IMR-90 (cell line): ENCODE data around the gene EMX2. TPM values are rescaled to one million over a fixed set of nuclear protein-coding genes. Genes with fewer than 3 reads are reported as not detected.

Source experiments
- ATAC-seq: fragments of 200-7000 bp; cut with Tn5 transposase; 2 replicates; pipeline ENCODE4 v1.9.1; 2020; ENCODE audit warnings: low read depth, mild to moderate bottlenecking, moderate library complexity
- BruUV-seq: library from RNA; stranded (reverse); fragments of 400-500 nt; replicated peaks from 2 replicates; lab custom pipeline; 2021; lab: Mats Ljungman, UMichigan
- CTCF ChIA-PET: fragments of 300-600 bp; formaldehyde crosslinking; extraction: SDS; loops from one replicate; lab custom pipeline; 2021; ENCODE audit warnings: antibody characterized with exemption; lab: Yijun Ruan, JAX
- POLR2A ChIA-PET: fragments of 300-600 bp; sonication (Branson Sonifier 250); formaldehyde crosslinking; loops from one replicate; lab custom pipeline; 2022; ENCODE audit warnings: antibody characterized with exemption; ENCODE audit not compliant: unreplicated experiment; lab: Charles Lee
- DNase-seq: peaks from one replicate; pipeline ENCODE4 v3.0.0; 2013
- H2AFZ ChIP-seq: replicated peaks from 2 replicates; pipeline ENCODE3; 2013; ENCODE audit warnings: low read length, mild to moderate bottlenecking; ENCODE audit not compliant: poor library complexity
- H2AK5ac ChIP-seq: 2 replicates; pipeline ENCODE4 v1.6.1; 2013; ENCODE audit warnings: low read depth, low read length, inconsistent platforms
- H2AK9ac ChIP-seq: replicated peaks from 2 replicates; pipeline ENCODE3; 2013; ENCODE audit warnings: mild to moderate bottlenecking, low read depth, low read length, moderate library complexity; ENCODE audit not compliant: poor library complexity
- H2BK120ac ChIP-seq: 2 replicates; pipeline ENCODE4 v1.6.1; 2013; ENCODE audit warnings: low read depth, low read length, inconsistent platforms
- H2BK15ac ChIP-seq: 3 replicates; pipeline ENCODE4 v1.6.1; 2013; ENCODE audit warnings: low read depth, low read length, inconsistent platforms
- H2BK20ac ChIP-seq: 2 replicates; pipeline ENCODE4 v1.6.1; 2013; ENCODE audit warnings: low read depth, mild to moderate bottlenecking, inconsistent platforms, low read length, moderate library complexity
- H2BK5ac ChIP-seq: 2 replicates; pipeline ENCODE4 v1.6.1; 2013; ENCODE audit warnings: mild to moderate bottlenecking, low read depth, low read length, inconsistent platforms; ENCODE audit not compliant: poor library complexity, severe bottlenecking
- H3K14ac ChIP-seq: replicated peaks from 2 replicates; pipeline ENCODE4 v1.6.1; 2013; ENCODE audit warnings: low read depth, low read length, inconsistent platforms
- H3K18ac ChIP-seq: 2 replicates; pipeline ENCODE4 v1.6.1; 2013; ENCODE audit warnings: low read depth, low read length, control low read depth
- H3K23ac ChIP-seq: 2 replicates; pipeline ENCODE4 v1.6.1; 2013; ENCODE audit warnings: low read depth, low read length, inconsistent platforms
- H3K27ac ChIP-seq: 2 replicates; pipeline ENCODE4 v1.5.1; 2013; ENCODE audit warnings: mild to moderate bottlenecking, control low read depth, low read length; ENCODE audit not compliant: insufficient read depth
- H3K27me3 ChIP-seq: 2 replicates; pipeline ENCODE4 v1.6.1; 2013; ENCODE audit warnings: low read length; ENCODE audit not compliant: control insufficient read depth, insufficient read depth
- H3K36me3 ChIP-seq: 2 replicates; pipeline ENCODE4 v1.6.1; 2013; ENCODE audit warnings: low read length, mixed read lengths; ENCODE audit not compliant: control insufficient read depth, insufficient read depth
- H3K4ac ChIP-seq: 2 replicates; pipeline ENCODE4 v1.6.1; 2013; ENCODE audit warnings: low read depth, low read length, inconsistent platforms
- H3K4me1 ChIP-seq: 2 replicates; pipeline ENCODE4 v1.6.1; 2013; ENCODE audit warnings: low read length, mixed read lengths; ENCODE audit not compliant: control insufficient read depth, insufficient read depth
- H3K4me2 ChIP-seq: 2 replicates; pipeline ENCODE4 v1.6.1; 2013; ENCODE audit warnings: low read depth, mild to moderate bottlenecking, control low read depth, low read length, moderate library complexity
- H3K4me3 ChIP-seq: 2 replicates; pipeline ENCODE4 v1.5.1; 2013; ENCODE audit warnings: low read depth, mild to moderate bottlenecking, control low read depth, low read length, moderate library complexity; ENCODE audit not compliant: insufficient read depth
- H3K56ac ChIP-seq: 2 replicates; pipeline ENCODE4 v1.6.1; 2013; ENCODE audit warnings: low read length, inconsistent platforms; ENCODE audit not compliant: insufficient read depth; ENCODE audit errors: extremely low read depth
- H3K79me1 ChIP-seq, 2 experiments: 2 replicates each; pipeline ENCODE4 v1.6.1; 2013; ENCODE audit warnings: low read length in 2 of 2, inconsistent platforms in 1 of 2, low read depth in 1 of 2
- H3K9ac ChIP-seq: 2 replicates; pipeline ENCODE4 v1.6.1; 2013; ENCODE audit warnings: low read depth, low read length, control low read depth
- H3K9me1 ChIP-seq: 2 replicates; pipeline ENCODE4 v1.6.1; 2013; ENCODE audit warnings: low read length, inconsistent platforms; ENCODE audit not compliant: insufficient read depth
- H3K9me3 ChIP-seq: 2 replicates; pipeline ENCODE4 v1.6.1; 2013; ENCODE audit warnings: low read length; ENCODE audit not compliant: control insufficient read depth, insufficient read depth
- H4K20me1 ChIP-seq: 2 replicates; pipeline ENCODE4 v1.6.1; 2013; ENCODE audit warnings: low read length, inconsistent platforms; ENCODE audit not compliant: insufficient read depth
- H4K5ac ChIP-seq: 2 replicates; pipeline ENCODE4 v1.6.1; 2013; ENCODE audit warnings: mild to moderate bottlenecking, low read depth, low read length, control low read depth
- H4K8ac ChIP-seq, 2 experiments: 2 replicates each; pipeline ENCODE4 v1.6.1; 2013; ENCODE audit warnings: low read depth in 2 of 2, low read length in 2 of 2, control low read depth in 1 of 2, inconsistent platforms in 1 of 2
- H4K91ac ChIP-seq: 2 replicates; pipeline ENCODE4 v1.6.1; 2013; ENCODE audit warnings: low read depth, low read length, inconsistent platforms; ENCODE audit not compliant: insufficient read depth
- BHLHE40 ChIP-seq: fragments of 150-350 bp; IDR thresholded peaks from 2 replicates; pipeline ENCODE4 v1.6.1; 2016; ENCODE audit warnings: mild to moderate bottlenecking, low read depth, low read length
- CEBPB ChIP-seq: IDR thresholded peaks from 2 replicates; pipeline ENCODE4 v1.6.1; 2012; ENCODE audit warnings: low read depth, low read length, improper control_type of control experiment
- CHD1 ChIP-seq: IDR thresholded peaks from 2 replicates; pipeline ENCODE4 v1.6.1; 2012; ENCODE audit warnings: low read depth, low read length, improper control_type of control experiment
- CTCF ChIP-seq: conservative IDR thresholded peaks from 2 replicates; pipeline ENCODE4 v1.5.1; 2012; ENCODE audit warnings: mild to moderate bottlenecking, low read depth, low read length, improper control_type of control experiment
- FOS ChIP-seq: fragments of 150-350 bp; IDR thresholded peaks from 2 replicates; pipeline ENCODE4 v1.6.1; 2016; ENCODE audit warnings: low read depth, low read length
- MAFK ChIP-seq: IDR thresholded peaks from 2 replicates; pipeline ENCODE4 v1.6.1; 2012; ENCODE audit warnings: low read depth, low read length, improper control_type of control experiment
- MAZ ChIP-seq: IDR thresholded peaks from 2 replicates; pipeline ENCODE4 v1.6.1; 2012; ENCODE audit warnings: low read depth, mild to moderate bottlenecking, low read length, improper control_type of control experiment, moderate library complexity, borderline replicate concordance
- MXI1 ChIP-seq: IDR thresholded peaks from 2 replicates; pipeline ENCODE4 v1.6.1; 2012; ENCODE audit warnings: low read depth, mild to moderate bottlenecking, low read length, moderate library complexity, borderline replicate concordance
- NFE2L2 ChIP-seq: fragments of 150-350 bp; IDR thresholded peaks from 2 replicates; pipeline ENCODE4 v1.6.1; 2016; ENCODE audit warnings: low read depth, mild to moderate bottlenecking, low read length
- POLR2A ChIP-seq: IDR thresholded peaks from 2 replicates; pipeline ENCODE4 v1.6.1; 2012; ENCODE audit warnings: mild to moderate bottlenecking, low read depth, low read length
- RAD21 ChIP-seq: IDR thresholded peaks from 2 replicates; pipeline ENCODE4 v1.6.1; 2012; ENCODE audit warnings: low read length, improper control_type of control experiment
- RCOR1 ChIP-seq: IDR thresholded peaks from 2 replicates; pipeline ENCODE4 v1.6.1; 2012; ENCODE audit warnings: mild to moderate bottlenecking, low read length, improper control_type of control experiment; ENCODE audit not compliant: insufficient replicate concordance
- RFX5 ChIP-seq: IDR thresholded peaks from 2 replicates; pipeline ENCODE4 v1.8.0; 2012; ENCODE audit warnings: low read depth, mild to moderate bottlenecking, low read length, moderate library complexity
- SMC3 ChIP-seq: fragments of 150-350 bp; IDR thresholded peaks from 2 replicates; pipeline ENCODE4 v1.6.1; 2016; ENCODE audit warnings: low read depth, mild to moderate bottlenecking, antibody characterized with exemption, low read length, moderate library complexity
- WGBS, 2 experiments: methylation state at CpG; one replicate each; pipeline versions ENCODE4 v1.1.5 to v1.1.7; 2013; ENCODE audit warnings: missing lambda C conversion rate in 2 of 2; ENCODE audit not compliant: insufficient read length in 1 of 2; ENCODE audit errors: extremely low coverage in 2 of 2; 5-methylcytosine and 5-hydroxymethylcytosine counted together
- dilution Hi-C: fragments of 300-500 bp; cut with HindIII; formaldehyde crosslinking; loops from one replicate; pipeline ENCODE4 v1.14.3; 2018; ENCODE audit warnings: low sequenced_read_pairs; ENCODE audit not compliant: unreplicated experiment
- in situ Hi-C: fragments of 300-500 bp; cut with MboI; formaldehyde crosslinking; loops from 3 replicates; pipeline ENCODE4 v1.14.3; 2019; ENCODE audit warnings: low sequenced_read_pairs, inconsistent platforms, mixed read lengths
- intact Hi-C: fragments of 100-400 bp; cut with micrococcal nuclease; formaldehyde crosslinking; loops from 2 replicates; pipeline ENCODE4 v1.10.0; 2022
- polyA plus RNA-seq, 3 experiments: library from polyadenylated mRNA; depleted of rRNA; stranded (reverse); fragments of >200 nt; gene quantifications; 2 replicates each; pipeline ENCODE4 v1.2.3, GENCODE V29; 2012; ENCODE audit warnings: low replicate concordance in 1 of 3
- total RNA-seq: library from RNA; depleted of rRNA; stranded (reverse); fragments of >200 nt; gene quantifications from 2 replicates; pipeline ENCODE4 v1.2.3, GENCODE V29; 2012
- TF ChIP-seq, protein P1 (sequence below): fragments of 150-350 bp; IDR thresholded peaks from 2 replicates; pipeline ENCODE4 v1.6.1; 2016; ENCODE audit warnings: low read depth, mild to moderate bottlenecking, low read length, moderate library complexity, borderline replicate concordance

Gene EMX2
- total and polyA plus RNA-seq, 2 of the 4 experiments (the other 2 are of a cell fraction), result not detected

GRCh38 chr10:117496616-117497028 lies 45.9 kb upstream of the EMX2 start:
- H4K20me1 ChIP-seq, result no peaks in the 10 kb centered on the region; the same call in 1 of the 2 replicates
- peak; percentile 98 for TF ChIP-seq RAD21
- TF ChIP-seq POLR2A, result no peak
- TF ChIP-seq MAFK, result 0 out of 2 replicates have a peak, but pooled peaks have one; percentile 6
- TF ChIP-seq MAZ, result 0 out of 2 replicates have a peak, but pooled peaks have one; percentile 21
- TF ChIP-seq SMC3, result peak; percentile 95
- no peak for TF ChIP-seq NFE2L2
- TF ChIP-seq BHLHE40, result no peak
- TF ChIP-seq CEBPB, result no peak
- TF ChIP-seq, protein P1, sequence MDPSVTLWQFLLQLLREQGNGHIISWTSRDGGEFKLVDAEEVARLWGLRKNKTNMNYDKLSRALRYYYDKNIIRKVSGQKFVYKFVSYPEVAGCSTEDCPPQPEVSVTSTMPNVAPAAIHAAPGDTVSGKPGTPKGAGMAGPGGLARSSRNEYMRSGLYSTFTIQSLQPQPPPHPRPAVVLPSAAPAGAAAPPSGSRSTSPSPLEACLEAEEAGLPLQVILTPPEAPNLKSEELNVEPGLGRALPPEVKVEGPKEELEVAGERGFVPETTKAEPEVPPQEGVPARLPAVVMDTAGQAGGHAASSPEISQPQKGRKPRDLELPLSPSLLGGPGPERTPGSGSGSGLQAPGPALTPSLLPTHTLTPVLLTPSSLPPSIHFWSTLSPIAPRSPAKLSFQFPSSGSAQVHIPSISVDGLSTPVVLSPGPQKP, result no peak
- TF ChIP-seq RCOR1, result no peak
- TF ChIP-seq CTCF, result peak; percentile 97
- no peak for TF ChIP-seq RFX5
- no peak for TF ChIP-seq CHD1
- TF ChIP-seq FOS, result no peak
- no peak for TF ChIP-seq MXI1
- H4K8ac ChIP-seq, result no peak overlapping the region
- in situ Hi-C loops, result loop anchor here (5.0 to 10.0 kb wide), 2 partner anchors 746 to 958 kb away; no protein-coding TSS in a partner anchor
- 8% methylated on average over 8 of the region's 17 CpGs; no CpG with 5 or more reads in 1 of the 2 experiments for WGBS, 2 experiments
- DNase-seq, result peak; percentile 72
- no peak overlapping the region for H2BK20ac ChIP-seq
- peak overlapping the region; percentile 64 for H2AFZ ChIP-seq
- no peak overlapping the region for H3K4me2 ChIP-seq
- ATAC-seq, result peak; percentile 98
- H4K91ac ChIP-seq, result no peak overlapping the region
- H2AK5ac ChIP-seq, result no peak overlapping the region
- H3K18ac ChIP-seq, result no peak overlapping the region
- no TSS peak for BruUV-seq
- no peak overlapping the region for H3K9ac ChIP-seq
- no peaks in the 10 kb centered on the region for H3K4me1 ChIP-seq
- H3K27ac ChIP-seq, result no peak overlapping the region
- H3K4me3 ChIP-seq, result no peak overlapping the region
- POLR2A ChIA-PET, result no interaction called here
- no peak overlapping the region for H2BK15ac ChIP-seq
- H3K4ac ChIP-seq, result no peak overlapping the region
- CTCF ChIA-PET, result interaction anchor here (0.6 to 2.5 kb wide), 15 partner anchors 244 to 1068 kb away, joined by 3 to 16 read pairs (median 3); no protein-coding TSS in a partner anchor
- no peaks in the 10 kb centered on the region for H3K79me1 ChIP-seq
- no peak overlapping the region for H3K23ac ChIP-seq
- H2AK9ac ChIP-seq, result peak overlapping the region; percentile 68
- no peak overlapping the region for H2BK5ac ChIP-seq
- no peak overlapping the region for H2BK120ac ChIP-seq
- H3K36me3 ChIP-seq, result no peaks in the 10 kb centered on the region
- intact Hi-C loops, result loop anchor here (1.0 to 5.0 kb wide), 7 partner anchors 610 to 1068 kb away; partner anchors contain the start of gene FAM204A
- no peak overlapping the region for H4K5ac ChIP-seq
- dilution Hi-C loops, result no loop called here
- no peak overlapping the region for H3K56ac ChIP-seq
- H3K9me3 ChIP-seq, result no peaks in the 10 kb centered on the region
- H3K27me3 ChIP-seq, result no peaks in the 10 kb centered on the region
- H3K14ac ChIP-seq, result no peak overlapping the region
- no peaks in the 10 kb centered on the region for H3K9me1 ChIP-seq
